GM20431 (cell line): Measurements from ENCODE around the gene DCP2.

ENCODE experiments used
- in situ Hi-C: fragments of 300-500 bp; cut with MseI, MboI; formaldehyde crosslinking; loops from one replicate; pipeline ENCODE4 v1.15.0; 2020; ENCODE audit warnings: low sequenced_read_pairs; ENCODE audit not compliant: unreplicated experiment

DCP2 gene

DNA sequence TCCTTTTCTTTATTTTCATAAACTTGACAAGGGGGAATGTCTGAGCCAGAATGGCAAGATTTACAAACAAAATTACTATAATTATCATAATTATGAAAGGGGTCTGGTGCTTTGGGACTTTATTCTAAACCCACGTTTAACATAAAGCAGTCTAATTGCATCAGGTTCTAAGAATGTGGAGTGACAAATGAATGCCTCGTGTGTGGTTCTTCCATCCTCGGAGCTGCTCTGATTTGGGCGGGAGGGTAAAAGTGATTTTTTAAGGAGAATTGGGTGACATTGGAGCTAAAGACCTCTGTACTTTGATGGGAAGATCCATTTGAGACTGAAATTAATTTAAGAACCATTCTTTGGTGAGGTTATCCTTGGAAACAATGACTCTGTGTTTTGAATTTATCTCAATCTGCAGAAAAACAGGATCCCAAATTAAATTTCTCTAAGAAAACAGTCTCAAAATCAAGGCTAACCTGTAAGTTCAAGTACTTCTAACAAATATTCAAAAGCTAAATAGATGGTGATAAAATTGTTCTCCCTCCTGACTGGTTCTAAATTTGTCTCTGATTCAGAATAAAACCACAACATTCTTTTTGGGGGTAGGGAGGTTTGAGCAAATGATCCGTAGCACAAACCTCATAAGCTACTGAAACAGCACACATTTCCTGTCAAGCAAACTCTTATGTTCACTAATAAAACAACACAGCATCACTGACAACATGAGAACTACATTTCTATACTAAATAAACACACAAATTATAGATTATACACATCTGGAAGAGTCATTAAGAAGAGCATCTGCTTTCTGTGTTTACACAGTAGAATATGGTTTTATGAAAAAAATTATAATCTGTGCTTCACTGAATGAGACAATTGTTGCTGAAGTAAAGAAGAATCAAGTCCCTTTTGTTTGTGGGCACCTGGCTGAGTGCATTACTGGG, 85.5 kb downstream of the DCP2 start:
- in situ Hi-C loops = no loop called here

DNA sequence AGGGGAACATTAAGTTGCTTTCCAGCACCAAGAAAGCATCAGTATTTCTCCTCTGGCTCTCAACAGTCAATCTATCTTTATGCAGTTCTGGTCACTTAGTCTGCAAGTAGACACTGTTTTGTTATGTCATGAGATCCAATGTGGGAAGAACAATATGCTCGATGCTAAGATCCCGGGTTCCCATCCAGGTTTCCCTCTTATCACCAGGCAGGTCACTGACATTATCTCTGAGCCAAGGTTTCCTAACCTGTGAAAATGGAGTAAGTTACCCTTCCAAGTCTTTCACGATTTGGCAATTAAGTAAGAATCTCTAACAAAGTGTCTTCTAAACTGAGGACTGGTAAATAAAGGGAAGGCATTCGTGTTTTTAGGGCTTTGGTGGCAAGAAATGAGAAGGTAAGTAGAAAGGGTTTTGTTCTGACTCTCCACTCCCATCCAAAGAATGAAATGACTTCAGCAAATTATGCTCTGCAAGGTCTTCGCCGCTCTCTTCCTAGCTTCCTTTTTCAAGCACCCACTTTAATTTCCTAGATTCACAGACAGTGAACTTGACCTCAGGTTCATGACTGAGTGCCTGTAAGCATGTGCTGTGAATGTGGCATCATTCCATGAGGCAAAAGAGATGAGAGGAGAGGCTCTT, 86.4 kb downstream of the DCP2 start:
- in situ Hi-C loops = no loop called here

DNA sequence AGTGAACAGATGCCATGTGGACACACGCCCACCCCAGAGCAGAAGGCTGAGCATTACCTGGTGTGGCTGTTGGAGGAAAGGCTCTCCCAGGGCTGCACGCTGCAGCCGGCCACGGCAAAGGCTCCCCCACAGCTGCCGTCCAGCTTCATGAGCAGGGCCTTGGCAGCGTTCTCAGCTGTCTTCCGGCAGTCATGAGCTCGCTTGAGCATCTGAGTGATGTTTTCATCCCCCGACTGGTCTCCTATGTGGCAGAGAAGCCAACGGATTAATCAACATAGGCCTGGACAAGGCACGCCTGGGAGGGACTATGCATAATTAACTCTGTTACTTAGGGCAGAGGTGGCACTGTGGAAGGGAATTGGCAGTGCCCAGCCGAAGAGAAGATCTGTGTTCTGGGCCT, 87.3 kb downstream of the DCP2 start:
- in situ Hi-C loops = no loop called here

DNA sequence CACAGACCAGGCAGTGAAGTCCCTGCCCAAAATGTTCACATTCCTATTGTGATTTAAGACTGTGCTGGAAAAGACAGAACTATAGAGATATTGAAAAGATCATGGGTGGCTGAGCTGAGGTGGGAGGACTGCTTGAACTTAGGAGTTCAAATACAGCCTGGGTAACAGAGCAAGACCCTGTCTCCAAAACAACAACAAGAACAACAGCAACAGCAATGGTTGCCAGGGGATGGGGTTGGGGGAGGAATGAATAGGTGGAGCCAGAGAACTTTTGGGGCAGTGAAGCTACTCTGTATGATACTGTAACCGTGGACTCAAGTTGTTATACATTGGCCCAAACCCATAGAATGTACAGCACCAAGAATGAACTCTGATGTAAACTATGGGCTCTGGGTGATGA, 88.2 kb downstream of the DCP2 start:
- in situ Hi-C loops = no loop called here

DNA sequence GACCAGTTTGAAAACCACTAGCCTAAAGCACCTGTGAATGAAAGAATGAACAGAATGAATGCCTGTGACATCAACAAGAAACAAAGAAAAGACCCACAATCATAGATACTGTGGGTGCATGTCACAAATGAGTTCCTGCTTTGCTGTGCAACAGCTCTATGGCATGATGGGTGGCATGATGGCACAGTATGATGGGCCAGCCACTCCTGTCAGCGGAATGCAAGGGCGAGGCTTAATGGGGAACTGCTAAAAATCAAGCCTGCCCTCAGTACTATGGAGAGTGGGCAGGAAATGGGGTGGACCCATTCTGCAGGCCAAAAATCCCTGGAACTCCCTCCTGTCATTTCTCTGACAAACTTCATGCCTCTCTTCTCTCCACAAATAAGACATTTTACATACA, 89.0 kb downstream of the DCP2 start:
- in situ Hi-C loops = no loop called here

- in situ Hi-C loops = no loop called here
Observed at GRCh38 chr5:113067635-113068344, 91.2 kb downstream of the DCP2 start.

DNA sequence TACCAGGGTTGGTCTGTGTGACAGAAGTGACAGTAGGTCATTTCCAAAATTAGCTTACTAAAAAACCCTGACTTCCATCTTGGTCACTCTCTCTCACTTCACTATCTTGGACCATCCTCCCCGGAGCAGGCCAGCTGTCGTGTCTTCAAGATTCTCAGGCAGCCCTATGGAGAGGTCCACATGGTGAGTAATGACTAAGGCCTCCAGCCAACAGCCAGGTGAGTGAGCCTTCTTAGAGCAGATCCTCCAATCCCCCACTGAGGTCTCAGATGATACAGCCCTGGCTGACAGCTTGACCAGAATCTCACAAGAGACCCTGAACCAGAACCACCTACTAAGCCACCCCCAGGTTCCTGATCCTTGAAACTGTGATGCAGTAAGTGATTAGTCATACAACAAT, 92.0 kb downstream of the DCP2 start:
- in situ Hi-C loops = no loop called here
